Calu3 (cell line): ENCODE results near the gene STX7. TPM values are rescaled to one million over a fixed set of nuclear protein-coding genes. Genes with fewer than 3 reads are reported as not detected.

ENCODE experiments used
- BruUV-seq: library from RNA; stranded (reverse); fragments of 400-500 nt; replicated peaks from 2 replicates; lab custom pipeline; 2021; lab: Mats Ljungman, UMichigan
- CTCF ChIA-PET: fragments of 300-600 bp; sonication (Branson Sonifier 250); formaldehyde crosslinking; loops from one replicate; lab custom pipeline; 2022; ENCODE audit warnings: antibody characterized with exemption; lab: Charles Lee
- DNase-seq: peaks from one replicate; pipeline ENCODE4 v3.0.0; 2022
- H3K27ac Mint-ChIP-seq: one replicate; pipeline ENCODE4 v1.8.0; 2022; ENCODE audit warnings: mixed read lengths; ENCODE audit not compliant: unreplicated experiment
- H3K27me3 Mint-ChIP-seq: one replicate; pipeline ENCODE4 v1.8.0; 2022; ENCODE audit warnings: mixed read lengths; ENCODE audit not compliant: unreplicated experiment
- H3K36me3 Mint-ChIP-seq: one replicate; pipeline ENCODE4 v1.8.0; 2022; ENCODE audit warnings: mild to moderate bottlenecking, moderate library complexity, mixed read lengths; ENCODE audit not compliant: insufficient read depth, unreplicated experiment
- H3K4me1 Mint-ChIP-seq: one replicate; pipeline ENCODE4 v1.8.0; 2022; ENCODE audit warnings: mild to moderate bottlenecking, low read depth, mixed read lengths; ENCODE audit not compliant: unreplicated experiment
- H3K4me3 Mint-ChIP-seq: one replicate; pipeline ENCODE4 v1.8.0; 2022; ENCODE audit warnings: mild to moderate bottlenecking, low read depth, moderate library complexity, mixed read lengths; ENCODE audit not compliant: unreplicated experiment
- H3K9me3 Mint-ChIP-seq: one replicate; pipeline ENCODE4 v1.8.0; 2022; ENCODE audit warnings: low read depth, mixed read lengths; ENCODE audit not compliant: unreplicated experiment
- intact Hi-C: fragments of 100-400 bp; cut with micrococcal nuclease; formaldehyde crosslinking; loops from one replicate; pipeline ENCODE4 v1.10.0; 2022; ENCODE audit not compliant: unreplicated experiment
- total RNA-seq: library from RNA; stranded (reverse); gene quantifications from 2 replicates; pipeline ENCODE4 v1.2.3, GENCODE V29; 2022
- TF ChIP-seq, protein P1 (sequence below): fragments of 200-600 bp; IDR thresholded peaks from one replicate; pipeline ENCODE4 v1.8.0; 2022; ENCODE audit warnings: antibody characterized with exemption; ENCODE audit not compliant: unreplicated experiment

STX7 gene
- total RNA-seq, 1 experiment from 2014 or later, result 66.8 TPM

DNA sequence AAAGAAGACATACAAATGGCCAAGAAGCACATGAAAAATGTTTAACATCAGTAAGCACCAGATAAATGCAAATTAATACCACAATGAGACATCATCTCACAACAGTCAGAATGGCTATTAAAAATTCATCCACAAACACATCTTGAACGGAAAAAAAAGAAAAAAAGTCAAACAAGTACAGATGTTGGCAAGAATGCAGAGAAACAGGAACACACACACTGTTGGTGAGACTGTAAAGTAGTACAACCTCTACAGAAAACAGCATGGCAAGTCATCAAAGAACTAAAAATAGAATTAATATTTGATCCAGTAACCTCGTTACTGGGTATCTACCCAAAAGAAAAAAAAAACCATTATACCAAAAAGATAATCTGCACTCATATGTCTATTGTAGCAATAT lies 6.5 kb downstream of the STX7 start:
- H3K36me3 Mint-ChIP-seq, result peaks cover 17% of the 10 kb centered on the region
- TF ChIP-seq, protein P1, sequence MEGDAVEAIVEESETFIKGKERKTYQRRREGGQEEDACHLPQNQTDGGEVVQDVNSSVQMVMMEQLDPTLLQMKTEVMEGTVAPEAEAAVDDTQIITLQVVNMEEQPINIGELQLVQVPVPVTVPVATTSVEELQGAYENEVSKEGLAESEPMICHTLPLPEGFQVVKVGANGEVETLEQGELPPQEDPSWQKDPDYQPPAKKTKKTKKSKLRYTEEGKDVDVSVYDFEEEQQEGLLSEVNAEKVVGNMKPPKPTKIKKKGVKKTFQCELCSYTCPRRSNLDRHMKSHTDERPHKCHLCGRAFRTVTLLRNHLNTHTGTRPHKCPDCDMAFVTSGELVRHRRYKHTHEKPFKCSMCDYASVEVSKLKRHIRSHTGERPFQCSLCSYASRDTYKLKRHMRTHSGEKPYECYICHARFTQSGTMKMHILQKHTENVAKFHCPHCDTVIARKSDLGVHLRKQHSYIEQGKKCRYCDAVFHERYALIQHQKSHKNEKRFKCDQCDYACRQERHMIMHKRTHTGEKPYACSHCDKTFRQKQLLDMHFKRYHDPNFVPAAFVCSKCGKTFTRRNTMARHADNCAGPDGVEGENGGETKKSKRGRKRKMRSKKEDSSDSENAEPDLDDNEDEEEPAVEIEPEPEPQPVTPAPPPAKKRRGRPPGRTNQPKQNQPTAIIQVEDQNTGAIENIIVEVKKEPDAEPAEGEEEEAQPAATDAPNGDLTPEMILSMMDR, result no peak

GRCh38 chr6:132505158-132505557 lies 7.8 kb downstream of the STX7 start:
- Mint-ChIP-seq H3K27ac (no peak overlapping the region), H3K4me3 (no peak overlapping the region), H3K27me3 (no peaks in the 10 kb centered on the region), H3K9me3 (peaks cover 3% of the 10 kb centered on the region), H3K4me1 (peaks cover 33% of the 10 kb centered on the region), H3K36me3 (peaks cover 20% of the 10 kb centered on the region)
- TF ChIP-seq, protein P1, result no peak
- CTCF ChIA-PET, result no interaction called here
- BruUV-seq, result no TSS peak
- intact Hi-C loops, result no loop called here
- no peak for DNase-seq

More for the DNA sequence above, 6.5 kb downstream of the STX7 start:
- no peak for DNase-seq
- CTCF ChIA-PET, result no interaction called here
- H3K4me1 Mint-ChIP-seq, result peaks cover 39% of the 10 kb centered on the region
- peaks cover 3% of the 10 kb centered on the region for H3K9me3 Mint-ChIP-seq
- intact Hi-C loops, result no loop called here
- H3K4me3 Mint-ChIP-seq, result no peak overlapping the region
- no peak overlapping the region for H3K27ac Mint-ChIP-seq
- BruUV-seq, result no TSS peak
- H3K27me3 Mint-ChIP-seq, result no peaks in the 10 kb centered on the region

DNA sequence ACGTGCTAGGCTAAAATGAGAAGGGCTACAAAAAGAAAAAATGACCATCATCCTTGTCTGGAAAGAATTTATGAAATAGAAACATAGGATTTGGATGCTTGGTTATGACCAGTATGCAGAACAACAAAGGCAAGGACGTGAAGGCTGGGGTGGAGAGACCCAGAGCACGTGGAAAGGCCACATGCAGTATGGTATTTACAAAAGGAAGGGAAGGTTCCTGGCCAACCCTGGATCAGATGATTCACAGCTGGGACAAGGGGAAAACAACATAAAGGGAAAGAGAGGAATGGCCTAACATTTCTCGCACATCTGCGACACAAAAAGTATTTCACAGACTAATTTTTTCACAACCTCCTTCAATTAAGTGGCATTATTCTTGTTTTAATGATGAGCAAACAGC lies 8.2 kb downstream of the STX7 start:
- H3K27me3 Mint-ChIP-seq, result no peaks in the 10 kb centered on the region
- TF ChIP-seq, protein P1, result no peak
- H3K4me1 Mint-ChIP-seq, result peaks cover 37% of the 10 kb centered on the region
- H3K36me3 Mint-ChIP-seq, result peaks cover 25% of the 10 kb centered on the region
- intact Hi-C loops, result no loop called here
- no peak overlapping the region for H3K27ac Mint-ChIP-seq
- H3K4me3 Mint-ChIP-seq, result no peak overlapping the region
- peaks cover 3% of the 10 kb centered on the region for H3K9me3 Mint-ChIP-seq
- no peak for DNase-seq
- CTCF ChIA-PET, result no interaction called here
- no TSS peak for BruUV-seq

GRCh38 chr6:132499757-132500156 lies 13.2 kb downstream of the STX7 start:
- H3K9me3 Mint-ChIP-seq, result no peaks in the 10 kb centered on the region
- CTCF ChIA-PET, result no interaction called here
- BruUV-seq, result no TSS peak
- TF ChIP-seq, protein P1, result no peak
- H3K27ac Mint-ChIP-seq, result no peak overlapping the region
- peaks cover 24% of the 10 kb centered on the region for H3K36me3 Mint-ChIP-seq
- H3K4me3 Mint-ChIP-seq, result no peak overlapping the region
- intact Hi-C loops, result no loop called here
- no peaks in the 10 kb centered on the region for H3K27me3 Mint-ChIP-seq
- no peak for DNase-seq
- peaks cover 19% of the 10 kb centered on the region for H3K4me1 Mint-ChIP-seq
